Left ventricle myocardium inferior (tissue), 1 donor: ENCODE results near the gene MTG2. TPM values are rescaled to one million over a fixed set of nuclear protein-coding genes. Genes with fewer than 3 reads are reported as not detected.

Source experiments
- DNase-seq: peaks from one replicate; pipeline ENCODE4 v3.0.0-alpha.2; 2020
- H3K27ac ChIP-seq: fragments of 200-600 bp; replicated peaks from 2 replicates; pipeline ENCODE4 v1.8.0; 2021
- H3K27me3 ChIP-seq: fragments of 200-600 bp; 2 replicates; pipeline ENCODE4 v1.8.0; 2021; ENCODE audit warnings: low read depth
- H3K36me3 ChIP-seq: fragments of 200-600 bp; 2 replicates; pipeline ENCODE4 v1.8.0; 2021
- H3K4me1 ChIP-seq: fragments of 200-600 bp; 2 replicates; pipeline ENCODE4 v1.8.0; 2021
- H3K4me3 ChIP-seq: fragments of 200-600 bp; 2 replicates; pipeline ENCODE4 v1.8.0; 2021; ENCODE audit warnings: mild to moderate bottlenecking, moderate library complexity
- H3K9me3 ChIP-seq: fragments of 200-600 bp; replicated peaks from 2 replicates; pipeline ENCODE4 v1.8.0; 2021
- intact Hi-C: fragments of 100-400 bp; cut with micrococcal nuclease; formaldehyde crosslinking; loops from one replicate; pipeline ENCODE4 v1.11.0; 2022
- total RNA-seq: library from RNA; stranded (reverse); fragmentation: NEBNext Ultra II Directional; extraction: Animal tissue kit (Norgen Biotek cat#: 25700); gene quantifications from one replicate; pipeline ENCODE4 v1.2.1, GENCODE V29; 2021
- TF ChIP-seq, protein P1 (sequence below): fragments of 200-600 bp; IDR thresholded peaks from 2 replicates; pipeline ENCODE4 v1.8.0; 2021; ENCODE audit warnings: antibody characterized with exemption, mild to moderate bottlenecking, borderline replicate concordance
- donor health status: DM: no; HTN: yes; CAD: no; lungs with severe emphysema.

Gene MTG2
- total RNA-seq, 1 donor from 2014 or later: 25.9 TPM

DNA sequence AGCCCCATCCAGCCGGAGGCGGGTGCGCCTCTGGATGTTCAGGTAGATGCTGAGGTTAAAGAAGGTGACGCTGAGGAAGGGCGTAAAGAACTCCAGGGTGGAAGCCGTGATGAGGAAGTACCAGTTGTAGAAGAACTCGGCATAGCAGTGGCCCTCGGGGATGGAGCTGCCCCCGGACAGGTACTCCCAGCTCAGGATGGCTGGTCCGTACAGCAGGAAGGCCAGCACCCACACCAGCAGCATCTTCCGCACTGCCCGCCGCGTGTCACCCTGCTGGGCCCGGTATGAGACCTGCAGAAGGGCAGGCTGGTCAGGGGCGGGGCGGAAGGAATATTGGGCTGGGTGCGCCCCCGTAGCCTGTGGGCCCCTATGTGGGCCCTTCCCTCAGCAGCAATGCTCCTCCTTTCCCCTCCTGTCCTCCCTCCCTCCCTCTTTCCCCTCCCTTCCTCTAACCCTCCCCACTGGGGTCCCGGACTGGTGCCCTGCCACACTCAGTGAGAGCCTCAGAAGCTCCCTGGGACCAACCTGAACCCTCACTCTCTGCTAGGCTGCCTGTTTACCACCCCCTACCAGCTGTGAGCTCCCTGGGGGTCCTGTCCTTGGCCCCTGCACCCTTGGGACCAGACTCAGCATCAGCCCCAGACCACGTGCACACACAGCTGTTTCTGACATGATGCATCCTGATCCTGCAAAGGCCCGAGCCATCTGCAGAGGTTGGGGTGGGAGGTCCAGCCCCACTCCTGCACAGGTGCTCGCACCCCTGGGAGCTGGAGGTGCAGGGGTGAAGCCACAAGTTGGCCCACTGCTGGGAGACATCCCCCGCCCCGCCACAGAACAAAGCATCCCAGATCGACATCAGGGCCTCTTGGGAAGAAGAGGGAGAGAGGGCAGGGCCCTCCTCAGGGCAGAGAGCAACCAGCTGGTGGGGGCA is 34.1 kb downstream of the MTG2 start:
- H3K9me3 ChIP-seq: no peaks in the 10 kb centered on the region
- no peaks in the 10 kb centered on the region for H3K36me3 ChIP-seq
- TF ChIP-seq, protein P1, sequence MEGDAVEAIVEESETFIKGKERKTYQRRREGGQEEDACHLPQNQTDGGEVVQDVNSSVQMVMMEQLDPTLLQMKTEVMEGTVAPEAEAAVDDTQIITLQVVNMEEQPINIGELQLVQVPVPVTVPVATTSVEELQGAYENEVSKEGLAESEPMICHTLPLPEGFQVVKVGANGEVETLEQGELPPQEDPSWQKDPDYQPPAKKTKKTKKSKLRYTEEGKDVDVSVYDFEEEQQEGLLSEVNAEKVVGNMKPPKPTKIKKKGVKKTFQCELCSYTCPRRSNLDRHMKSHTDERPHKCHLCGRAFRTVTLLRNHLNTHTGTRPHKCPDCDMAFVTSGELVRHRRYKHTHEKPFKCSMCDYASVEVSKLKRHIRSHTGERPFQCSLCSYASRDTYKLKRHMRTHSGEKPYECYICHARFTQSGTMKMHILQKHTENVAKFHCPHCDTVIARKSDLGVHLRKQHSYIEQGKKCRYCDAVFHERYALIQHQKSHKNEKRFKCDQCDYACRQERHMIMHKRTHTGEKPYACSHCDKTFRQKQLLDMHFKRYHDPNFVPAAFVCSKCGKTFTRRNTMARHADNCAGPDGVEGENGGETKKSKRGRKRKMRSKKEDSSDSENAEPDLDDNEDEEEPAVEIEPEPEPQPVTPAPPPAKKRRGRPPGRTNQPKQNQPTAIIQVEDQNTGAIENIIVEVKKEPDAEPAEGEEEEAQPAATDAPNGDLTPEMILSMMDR: no peak
- H3K27me3 ChIP-seq: peaks cover 84% of the 10 kb centered on the region
- H3K27ac ChIP-seq: no peak overlapping the region
- H3K4me3 ChIP-seq: no peak overlapping the region
- peaks cover 21% of the 10 kb centered on the region for H3K4me1 ChIP-seq
- DNase-seq: no peak
- intact Hi-C loops: no loop called here

DNA sequence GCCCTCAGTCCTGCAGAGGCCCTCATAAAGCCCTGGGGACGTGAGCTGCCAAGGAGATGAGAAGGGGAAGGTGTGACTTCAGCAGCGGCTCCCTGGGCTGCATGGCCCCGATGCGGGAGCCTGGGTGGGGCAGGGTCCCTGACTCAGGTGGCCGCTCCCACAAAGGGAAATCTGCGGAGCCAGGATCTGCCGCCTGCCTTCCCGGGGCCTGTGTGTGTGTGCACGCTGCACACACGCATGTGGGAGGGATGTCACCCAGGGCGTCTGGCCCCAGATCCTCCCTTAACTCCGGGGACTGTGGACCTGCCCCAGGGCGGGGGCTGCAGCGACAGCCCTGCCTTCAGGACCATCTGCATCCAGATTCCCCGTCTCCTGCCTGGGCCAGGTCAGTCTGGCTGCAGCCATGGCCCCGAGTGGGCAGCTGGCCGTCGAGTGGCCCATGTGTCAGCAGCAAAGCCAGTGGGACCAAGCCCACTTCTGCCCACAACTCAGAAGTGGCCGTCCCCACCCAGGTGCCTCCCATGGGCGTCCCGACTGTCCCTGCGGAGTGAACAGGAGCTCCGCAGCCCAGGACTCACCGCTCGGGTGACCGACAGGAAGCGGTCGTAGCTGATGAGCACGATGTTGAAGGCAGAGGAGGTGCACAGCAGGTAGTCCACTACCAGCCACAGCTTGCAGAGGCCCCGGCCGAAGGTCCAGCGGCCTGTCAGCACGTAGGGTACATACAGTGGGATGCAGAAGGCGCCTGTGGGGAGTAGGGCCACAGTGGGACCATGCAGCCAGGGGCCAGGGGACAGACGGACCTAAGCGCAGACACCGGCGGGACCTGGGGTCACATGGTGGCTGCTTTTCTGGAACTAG is 35.3 kb downstream of the MTG2 start:
- Histone ChIP-seq H3K27me3 (peaks cover 94% of the 10 kb centered on the region), H3K4me3 (no peak overlapping the region), H3K4me1 (peaks cover 21% of the 10 kb centered on the region), H3K27ac (no peak overlapping the region), H3K9me3 (no peaks in the 10 kb centered on the region), H3K36me3 (no peaks in the 10 kb centered on the region)
- TF ChIP-seq, protein P1: no peak
- DNase-seq: no peak
- intact Hi-C loops: no loop called here

DNA sequence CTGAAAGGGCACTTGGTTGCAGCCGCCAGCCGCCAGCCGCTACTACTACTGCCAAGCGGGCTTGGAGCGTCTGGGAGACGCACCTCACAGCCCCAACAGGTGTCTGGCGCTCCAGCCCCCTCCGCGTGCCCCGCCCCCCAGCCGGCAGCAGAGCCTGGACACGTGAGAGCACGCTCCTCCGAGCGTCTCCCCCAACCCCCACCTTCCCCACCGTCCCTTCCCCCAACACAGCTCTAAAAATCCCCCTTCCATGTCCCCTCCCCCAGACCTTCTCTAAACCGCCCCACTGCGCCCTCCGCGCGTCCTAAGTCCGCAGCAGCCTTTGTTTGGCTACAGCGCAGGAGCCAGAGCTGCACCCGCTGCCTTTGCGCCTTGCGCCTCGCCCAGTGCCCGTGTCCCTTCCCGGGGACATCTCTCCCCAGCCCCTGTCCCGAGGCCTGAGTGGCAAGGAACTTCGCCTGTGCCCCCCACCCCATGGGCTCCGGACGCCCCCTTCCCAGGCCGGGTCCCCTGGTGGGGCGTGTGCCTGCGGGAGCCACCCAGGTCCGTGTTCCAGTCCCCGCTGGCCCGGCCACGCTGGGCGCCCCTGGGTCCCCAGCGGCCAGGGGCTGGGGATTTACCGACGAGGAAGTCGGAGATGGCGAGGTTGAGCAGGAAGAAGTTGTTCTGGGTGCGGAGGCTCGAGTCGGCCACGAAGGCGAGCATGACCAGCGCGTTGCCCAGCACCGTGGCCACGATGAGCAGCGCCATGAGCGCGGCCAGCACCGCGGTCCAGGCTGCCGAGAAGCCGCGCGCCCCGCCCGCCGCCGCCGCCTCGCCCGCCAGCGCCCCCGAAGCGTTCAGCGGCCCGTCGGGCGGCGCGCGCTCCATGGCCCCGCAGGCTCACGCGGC is 36.5 kb downstream of the MTG2 start:
- H3K4me1 ChIP-seq: peaks cover 21% of the 10 kb centered on the region
- H3K27me3 ChIP-seq: peaks cover 98% of the 10 kb centered on the region
- H3K27ac ChIP-seq: no peak overlapping the region
- DNase-seq: no peak
- no peaks in the 10 kb centered on the region for H3K9me3 ChIP-seq
- no peaks in the 10 kb centered on the region for H3K36me3 ChIP-seq
- TF ChIP-seq, protein P1: no peak
- H3K4me3 ChIP-seq: peak overlapping the region; percentile 56
- intact Hi-C loops: no loop called here

DNA sequence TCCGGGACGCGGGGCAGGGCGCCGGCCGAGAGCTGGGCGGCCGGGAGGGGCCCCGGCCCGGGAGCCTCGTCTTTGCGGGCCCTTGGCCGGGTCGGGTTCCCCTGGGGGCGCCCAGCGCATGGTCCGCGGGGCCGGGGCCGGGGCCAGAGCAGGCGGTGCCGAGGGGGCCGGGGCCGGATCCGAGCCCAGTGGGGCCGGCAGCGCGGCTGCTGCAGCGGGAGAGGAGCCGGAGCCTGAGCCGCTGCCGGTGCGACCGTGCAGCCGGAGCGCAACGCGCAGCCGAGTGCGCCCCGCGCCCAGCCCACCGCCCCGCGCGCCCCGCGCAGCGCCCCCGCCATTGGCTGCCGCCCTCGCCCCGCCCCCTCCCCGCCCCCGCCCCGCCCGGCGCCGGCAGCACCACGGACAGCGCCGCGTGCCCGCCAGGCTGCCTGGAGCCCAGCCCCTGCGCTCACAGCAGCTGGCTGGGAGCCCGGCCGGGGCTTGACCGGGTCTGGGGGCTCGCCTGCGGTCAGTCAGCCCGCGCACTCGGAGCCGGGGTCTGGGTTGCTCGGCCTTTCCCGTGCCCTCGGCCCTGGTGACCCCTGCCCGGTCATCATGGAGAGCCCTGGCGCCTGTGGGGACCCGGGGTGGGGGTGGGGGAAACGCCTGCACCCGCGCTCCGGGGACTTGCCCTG is 37.3 kb downstream of the MTG2 start, which contains the start of gene HRH3:
Gene HRH3 (minus strand): TSS at position 287 of the 674 bp plus-strand sequence. CDS start 308 bp downstream, outside the sequence.
- intact Hi-C loops: no loop called here
- Histone ChIP-seq H3K4me1 (peaks cover 21% of the 10 kb centered on the region), H3K9me3 (no peaks in the 10 kb centered on the region), H3K27me3 (peaks cover 97% of the 10 kb centered on the region), H3K27ac (no peak within 1 kb of the TSS), H3K36me3 (no peaks in the 10 kb centered on the region), H3K4me3 (peak within 1 kb of the TSS; percentile 56)
- DNase-seq: no peak
- TF ChIP-seq, protein P1: no peak
